ENCODE measurements around the gene ATAD2B. TPM values are rescaled to one million over a fixed set of nuclear protein-coding genes. Genes with fewer than 3 reads are reported as not detected.

Gene ATAD2B
- total RNA-seq, 1 donor from 2014 or later, result 22.9 TPM

DNA sequence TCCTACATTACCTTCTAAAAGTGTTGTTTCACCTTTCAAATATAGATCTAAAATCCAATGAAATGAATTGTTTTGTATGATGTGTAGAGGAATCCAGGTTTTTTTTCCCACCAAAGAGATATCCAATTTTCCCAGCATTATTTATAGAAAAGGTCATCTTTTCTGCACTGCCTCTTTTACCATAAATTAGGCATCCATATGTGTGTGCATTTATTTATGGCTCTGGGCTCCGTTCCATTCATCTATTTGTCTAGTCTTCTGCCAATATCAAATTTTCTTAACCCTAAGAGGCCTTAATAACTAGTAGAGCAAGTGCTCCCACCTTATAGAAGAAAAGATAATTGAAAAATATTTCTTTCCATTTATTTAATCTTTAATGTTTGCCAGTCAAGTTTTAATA is 88.3 kb downstream of the ATAD2B start:
- no peak for DNase-seq (ENCODE audit: low read depth)

DNA sequence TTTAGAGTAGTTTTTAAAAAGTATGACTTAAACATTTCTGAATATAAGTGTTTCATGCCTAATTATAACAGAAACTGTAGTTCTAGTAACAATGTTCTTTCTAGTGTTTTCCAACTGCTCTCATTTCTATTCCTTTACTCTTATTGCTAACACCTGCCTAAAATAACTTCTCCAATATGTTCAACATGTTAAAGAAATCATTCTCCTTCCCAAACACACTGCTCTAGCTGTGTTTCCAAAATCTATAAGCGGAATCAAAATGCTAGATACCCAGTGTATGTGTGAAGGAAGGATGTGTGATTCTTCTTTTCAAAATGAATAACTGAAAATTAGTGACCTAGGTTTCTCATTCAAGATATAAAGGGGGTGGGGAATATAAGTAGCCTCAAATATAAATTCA is 89.1 kb downstream of the ATAD2B start:
- DNase-seq (ENCODE audit: low read depth), result no peak

DNA sequence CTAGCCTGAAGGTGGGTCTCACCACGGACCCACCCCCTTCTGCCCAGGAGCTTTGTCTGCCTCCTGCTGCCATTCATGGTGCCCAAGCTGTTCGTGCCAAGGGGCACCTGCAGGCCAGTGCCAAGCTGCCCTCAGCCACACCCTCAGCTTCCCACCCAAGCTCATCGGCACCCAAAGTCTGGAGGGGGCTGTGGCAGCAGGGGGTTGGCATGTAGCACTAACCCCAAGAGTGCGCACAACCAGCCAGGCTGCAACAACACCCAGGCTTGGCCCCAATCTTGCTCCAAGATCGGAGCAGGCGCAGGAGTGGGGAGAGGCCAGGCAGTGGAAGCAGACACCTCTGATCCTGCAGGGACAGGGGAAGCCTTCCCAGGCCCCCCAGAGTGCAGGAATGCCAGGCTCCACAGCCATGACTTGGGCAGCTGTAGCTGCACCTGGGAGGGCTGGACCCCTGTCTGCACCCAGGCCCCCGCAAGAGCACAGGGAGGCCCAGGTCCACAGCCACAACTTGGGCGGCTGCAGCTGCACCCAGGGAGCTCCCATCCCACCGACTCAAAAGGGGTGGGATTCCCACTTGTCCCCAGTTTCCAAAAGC is 89.9 kb downstream of the ATAD2B start:
- no peak for DNase-seq (ENCODE audit: low read depth)

DNA sequence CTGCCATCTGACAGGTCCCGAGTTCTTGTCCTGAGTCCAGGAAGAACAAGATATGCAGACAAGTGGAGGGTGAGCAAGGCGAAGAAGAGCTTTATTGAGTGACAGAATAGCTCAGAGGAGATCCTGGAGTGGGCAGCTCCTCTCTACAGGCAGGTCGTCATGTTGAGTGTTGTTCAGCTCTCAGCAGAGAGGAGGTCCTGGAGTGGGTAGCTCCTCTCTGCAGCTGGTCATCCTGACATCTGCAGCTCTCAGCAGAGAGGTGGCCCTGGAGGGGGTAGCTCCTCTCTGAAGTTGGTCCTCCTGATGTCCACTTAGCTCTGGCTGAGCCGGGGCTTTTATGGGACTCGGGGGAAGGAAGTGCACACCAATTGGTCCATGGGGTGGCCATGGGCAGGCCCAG is 90.4 kb downstream of the ATAD2B start:
- DNase-seq (ENCODE audit: low read depth), result no peak

DNA sequence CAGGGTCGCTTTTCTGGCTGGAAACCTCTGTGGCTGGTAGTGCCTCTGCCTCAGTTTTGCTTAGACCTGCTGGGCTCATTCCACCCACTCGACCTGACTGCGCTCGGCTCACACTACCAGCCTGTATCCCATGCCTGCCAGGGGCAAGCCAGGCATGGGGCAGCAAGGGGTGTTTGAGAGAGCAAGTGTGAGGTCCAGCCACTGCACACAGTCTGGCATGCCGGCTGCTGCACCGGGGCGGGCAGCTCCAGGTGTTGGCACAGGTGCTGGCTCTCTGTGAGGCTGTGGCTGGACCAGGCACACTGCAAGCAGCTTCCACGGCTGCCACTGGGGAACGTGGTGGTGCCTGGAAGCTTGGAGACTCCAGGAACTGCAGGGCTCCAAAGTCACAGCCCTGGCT is 90.9 kb downstream of the ATAD2B start:
- no peak for DNase-seq (ENCODE audit: low read depth)

DNA sequence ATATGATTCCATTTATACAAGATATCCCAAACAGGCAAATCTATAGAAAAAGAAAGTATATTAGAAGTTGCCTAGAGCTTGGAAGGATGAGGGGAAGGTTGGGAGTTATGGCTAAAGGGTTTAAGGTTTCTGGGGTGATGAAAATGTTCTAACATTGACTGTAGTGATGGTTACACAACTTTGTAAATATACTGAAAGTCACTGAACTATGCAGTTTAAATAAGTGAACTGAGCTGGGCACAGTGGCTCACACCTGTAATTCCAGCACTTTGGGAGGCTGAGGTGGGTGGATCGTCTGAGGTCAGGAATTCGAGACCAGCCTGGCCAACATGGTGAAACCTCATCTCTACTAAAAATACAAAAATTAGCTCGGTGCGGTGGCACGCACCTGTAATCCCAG is 91.5 kb downstream of the ATAD2B start:
- DNase-seq (ENCODE audit: low read depth), result no peak

DNA sequence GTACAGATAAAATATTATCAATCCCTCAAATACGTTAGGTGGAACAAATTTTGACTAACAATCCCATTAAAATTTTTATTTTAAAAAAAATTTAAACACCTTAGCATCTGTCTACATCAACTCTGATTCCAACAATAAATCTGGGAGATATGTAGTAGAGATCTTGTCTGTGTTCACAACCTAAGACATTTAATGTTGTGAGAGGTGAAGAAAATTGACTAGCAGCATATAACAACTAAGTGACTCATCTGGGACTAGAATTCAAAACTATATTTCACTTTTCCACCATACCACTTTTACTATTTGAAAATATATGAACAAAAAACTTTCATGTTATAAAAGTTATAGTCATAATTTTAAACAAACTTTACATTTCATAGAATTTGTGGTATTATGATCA is 97.9 kb downstream of the ATAD2B start:
- no peak for DNase-seq (ENCODE audit: low read depth)

DNA sequence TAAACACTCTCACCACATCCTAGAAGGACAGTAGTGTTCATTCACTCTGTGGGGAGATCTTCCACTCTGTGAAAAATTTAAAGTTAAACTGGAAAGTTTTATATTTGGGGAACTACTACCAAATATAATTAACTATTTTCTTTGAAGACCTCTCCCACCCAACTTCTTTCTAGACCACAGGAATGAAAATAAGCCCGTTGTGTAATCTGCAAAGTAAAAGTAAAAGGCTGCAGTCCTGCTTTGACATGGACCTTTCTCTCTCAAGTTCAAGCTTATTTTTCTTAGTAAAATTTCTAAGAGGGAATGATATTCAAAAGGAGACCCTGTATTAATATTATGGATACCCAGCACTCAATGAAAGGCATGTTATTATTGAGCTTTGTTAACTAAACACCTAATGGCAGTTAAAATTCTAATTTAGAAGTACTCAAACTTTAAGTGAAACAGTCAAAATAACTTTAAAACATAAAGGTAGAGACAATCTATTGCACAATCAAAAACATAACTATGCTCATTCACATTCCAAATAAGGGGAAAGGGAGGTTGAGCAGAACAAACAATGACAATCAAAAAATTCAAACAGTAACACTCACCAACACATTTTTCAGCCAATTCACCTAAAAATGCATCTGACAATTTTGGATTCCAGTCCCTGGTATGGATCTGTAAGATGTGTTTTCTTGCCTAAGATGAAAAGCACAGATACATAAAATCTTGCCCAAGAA is 98.5 kb downstream of the ATAD2B start:
- no peak for DNase-seq (ENCODE audit: low read depth)

DNA sequence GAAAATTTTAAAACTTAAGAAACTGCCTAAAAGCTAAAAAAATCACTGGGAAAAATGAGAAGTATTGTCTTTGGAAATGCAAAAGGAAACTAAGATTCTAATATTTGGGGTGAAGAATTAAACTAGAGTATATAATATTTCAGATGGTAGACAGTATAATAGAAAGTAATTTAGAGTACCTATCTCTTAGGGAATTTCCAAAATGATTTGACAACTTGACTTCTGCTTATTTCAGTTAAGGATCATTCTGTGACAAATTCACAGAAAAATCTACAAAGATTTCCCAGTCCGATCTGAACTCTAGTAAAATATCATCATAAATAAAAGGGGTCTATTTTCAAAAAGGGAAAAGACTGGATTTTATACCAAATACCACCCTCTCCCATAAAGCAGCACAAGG is 99.6 kb downstream of the ATAD2B start:
- no peak for DNase-seq (ENCODE audit: low read depth)

DNA sequence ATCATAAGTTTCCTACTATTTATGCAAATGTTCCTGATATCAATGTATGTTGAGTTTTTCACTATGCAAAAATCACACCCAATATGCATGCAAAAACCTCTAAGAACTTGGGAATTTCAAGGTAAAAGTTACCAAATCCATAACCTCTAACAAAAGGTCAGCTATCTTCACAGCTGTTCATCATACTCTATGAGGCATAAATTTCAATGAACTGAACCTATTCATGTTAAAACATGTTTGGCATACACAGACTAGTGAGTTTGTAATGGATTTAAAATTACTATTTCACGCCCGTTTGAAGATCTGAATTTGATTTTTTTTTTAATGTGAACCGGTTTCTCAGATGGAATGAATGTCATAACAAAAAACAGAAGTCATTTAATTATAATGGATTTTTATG is 100.2 kb downstream of the ATAD2B start:
- DNase-seq (ENCODE audit: low read depth), result no peak

DNA sequence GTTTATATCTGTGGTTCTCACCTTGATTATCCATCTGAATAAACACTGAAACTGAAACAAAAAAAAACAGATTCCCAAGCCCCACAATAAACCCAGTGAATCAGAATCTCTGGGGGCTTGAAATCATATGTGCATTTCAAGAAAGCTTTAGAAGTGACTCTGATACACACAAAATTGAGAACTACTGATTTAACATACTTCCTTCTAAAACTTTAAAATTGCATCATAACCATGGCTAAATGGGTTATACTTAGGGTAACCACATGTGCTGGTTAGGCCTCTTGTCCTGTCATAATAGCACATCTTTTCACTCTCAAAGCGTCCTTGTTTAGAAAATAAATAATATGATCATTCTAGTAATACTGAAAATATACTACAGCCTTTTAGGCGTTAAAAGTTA is 100.9 kb downstream of the ATAD2B start:
- DNase-seq (ENCODE audit: low read depth), result no peak

DNA sequence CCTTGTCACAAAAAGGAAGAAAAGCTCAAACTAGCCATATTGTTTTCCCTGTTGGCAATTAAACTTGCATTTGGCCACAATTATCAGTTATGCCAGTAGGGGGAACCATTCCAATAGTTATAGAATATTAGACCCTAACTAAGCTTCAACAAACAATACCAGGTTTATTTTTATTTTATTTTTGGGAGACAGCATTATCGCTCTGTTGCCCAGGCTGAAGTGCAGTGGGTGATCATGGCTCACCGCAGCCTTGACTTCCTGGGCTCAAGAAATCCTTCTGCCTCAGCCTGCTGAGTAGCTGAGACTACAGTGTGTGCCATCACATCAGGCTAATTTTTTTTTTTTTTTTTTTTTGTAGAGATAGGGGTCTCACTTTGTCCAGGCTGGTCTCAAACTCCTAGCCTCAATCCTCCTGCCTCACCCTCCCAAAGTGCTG is 102.1 kb downstream of the ATAD2B start:
- DNase-seq (ENCODE audit: low read depth), result peak; percentile 64

DNA sequence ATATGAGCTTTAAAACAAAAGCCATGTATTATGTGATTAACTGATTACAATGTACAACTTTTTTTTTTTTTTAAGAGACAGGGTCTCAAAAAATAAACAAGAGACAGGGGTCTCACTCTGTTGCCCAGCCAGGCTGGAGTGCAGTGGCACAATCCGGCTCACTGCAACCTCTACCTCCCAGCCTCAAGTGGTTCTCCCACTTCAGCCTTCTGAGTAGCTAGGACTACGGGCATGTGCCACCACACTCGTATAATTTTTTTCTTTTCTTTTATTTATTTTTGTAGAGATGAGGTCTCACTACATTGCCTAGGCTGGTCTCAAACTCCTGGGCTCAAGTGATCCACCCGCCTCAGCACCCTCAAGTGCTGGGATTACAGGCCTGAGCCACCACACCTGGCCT is 103.1 kb downstream of the ATAD2B start:
- DNase-seq (ENCODE audit: low read depth), result no peak

DNA sequence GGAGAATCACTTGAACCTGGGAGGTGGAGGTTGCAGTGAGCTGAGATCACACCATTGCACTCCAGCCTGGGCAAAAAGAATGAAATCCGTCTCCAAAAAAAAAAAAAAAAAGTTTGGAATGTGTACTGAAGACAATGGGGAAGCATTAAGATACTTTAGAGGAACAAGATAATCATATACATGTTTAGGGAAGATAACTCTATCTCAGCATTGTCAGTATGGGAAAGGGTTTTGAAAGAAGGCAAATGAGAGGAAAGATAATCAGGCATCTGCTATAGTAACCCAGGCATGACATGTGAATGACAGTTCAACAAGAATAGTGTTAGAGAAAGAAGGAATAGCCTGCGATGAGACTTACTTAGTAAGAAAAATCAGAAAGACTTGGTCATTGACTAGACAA is 112.0 kb downstream of the ATAD2B start:
- no peak for DNase-seq (ENCODE audit: low read depth)

DNA sequence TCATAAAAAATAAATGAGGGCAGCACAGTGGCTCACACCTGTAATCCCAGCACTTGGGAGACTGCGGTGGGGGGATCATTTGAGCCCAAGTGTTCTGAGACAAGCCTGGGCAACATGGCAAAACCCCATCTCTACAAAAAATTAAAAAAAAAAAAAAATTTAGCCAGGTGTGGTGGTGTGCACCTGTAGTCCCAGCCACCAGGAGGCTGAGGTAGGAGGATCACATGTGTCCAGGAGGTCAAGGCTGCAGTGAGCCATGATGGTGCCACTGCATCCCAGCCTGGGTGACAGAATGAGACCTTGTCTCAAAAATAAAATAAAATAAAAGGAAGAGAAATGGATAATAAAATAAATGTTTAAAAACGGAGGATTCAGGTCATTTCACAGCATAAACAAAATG is 113.5 kb downstream of the ATAD2B start:
- DNase-seq (ENCODE audit: low read depth), result no peak

DNA sequence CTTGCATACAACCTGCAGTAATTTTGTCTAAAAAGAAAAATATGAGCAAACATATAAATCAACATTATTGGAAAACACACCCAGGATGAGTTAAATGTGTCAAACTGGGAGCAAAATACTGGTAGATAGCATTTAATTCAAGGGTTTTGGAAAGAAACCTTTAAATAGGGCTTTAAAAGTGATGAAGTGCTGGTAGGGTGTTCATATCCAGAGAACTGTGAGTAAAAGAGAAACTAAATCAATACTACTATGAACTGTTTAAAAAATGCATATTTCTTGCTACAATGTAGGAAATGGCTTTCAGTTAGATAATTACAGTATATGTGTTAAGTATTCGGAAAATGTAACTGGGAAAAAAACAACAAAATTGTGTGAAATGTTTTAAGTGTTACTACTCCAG is 117.8 kb downstream of the ATAD2B start:
- no peak for DNase-seq (ENCODE audit: low read depth)

DNA sequence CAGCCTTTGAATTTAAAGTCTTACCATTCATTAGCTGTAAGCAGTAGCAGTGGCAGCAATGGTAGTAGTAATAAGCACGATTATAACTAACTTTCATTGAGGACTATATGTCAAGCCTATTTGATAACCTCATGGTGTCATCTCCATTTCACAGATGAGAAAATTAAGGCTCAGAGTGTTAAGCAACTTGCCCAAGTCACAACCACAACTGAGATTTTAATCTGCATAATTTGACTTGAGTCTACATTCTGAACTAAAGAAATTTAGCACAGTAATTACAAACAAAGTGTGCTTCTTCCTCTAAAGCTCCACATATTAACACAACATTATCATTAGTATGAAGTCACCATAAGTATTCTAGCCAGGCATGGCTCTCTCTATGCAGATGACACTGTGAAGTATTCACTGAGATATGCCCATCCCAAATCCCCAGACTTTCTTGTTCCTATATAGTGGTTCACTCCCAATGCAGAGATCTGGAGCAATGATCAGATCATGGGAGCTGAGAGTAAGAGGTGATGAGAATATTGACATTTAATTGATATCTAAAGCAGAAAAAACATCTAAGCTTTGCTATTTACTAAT is 120.2 kb downstream of the ATAD2B start:
- DNase-seq (ENCODE audit: low read depth), result no peak

DNA sequence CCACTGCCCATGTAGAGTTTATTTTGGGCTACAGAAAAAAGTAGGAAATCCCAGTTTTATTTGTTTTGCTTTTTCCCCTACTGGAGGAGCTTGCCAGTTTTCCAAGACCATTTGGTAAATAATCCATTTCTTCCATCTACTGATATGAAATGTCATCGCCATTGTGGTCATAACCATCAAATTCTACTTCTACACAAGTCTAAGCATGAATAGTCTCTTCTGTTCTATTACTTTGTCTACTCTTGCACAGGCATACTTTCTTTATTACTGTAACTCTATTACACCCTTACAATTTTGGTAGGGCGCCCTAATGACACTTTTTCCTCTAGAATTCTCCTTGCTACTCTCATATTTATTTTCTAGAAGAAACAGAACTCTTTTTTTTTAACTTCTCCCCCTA is 120.7 kb downstream of the ATAD2B start:
- DNase-seq (ENCODE audit: low read depth), result no peak

DNA sequence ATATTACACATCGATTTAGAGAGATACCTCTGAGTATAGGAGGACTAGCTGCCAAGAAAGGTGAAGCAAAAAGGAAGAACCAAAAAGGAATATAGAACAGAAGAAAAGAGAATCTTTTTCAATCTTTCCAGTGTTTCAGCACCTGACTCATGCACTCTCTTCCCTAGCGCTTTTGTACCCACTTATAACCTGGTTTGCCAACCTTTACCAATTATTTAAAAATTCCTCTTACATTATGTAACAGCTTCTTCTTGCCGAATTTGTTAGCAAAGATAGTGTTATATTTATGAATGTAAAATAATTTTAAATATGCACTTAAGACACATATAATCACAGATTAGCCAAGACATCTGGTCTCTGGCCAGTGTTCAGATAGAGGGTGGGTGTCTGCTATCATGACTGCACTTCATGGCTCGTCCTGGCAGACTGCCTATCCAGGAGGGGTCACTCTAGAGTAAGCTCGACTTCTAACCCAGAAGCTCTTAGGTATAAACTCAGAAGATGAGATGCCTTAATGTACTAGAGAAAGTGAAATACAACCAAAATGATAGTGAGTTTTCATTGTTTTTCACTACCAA is 122.9 kb downstream of the ATAD2B start:
- DNase-seq (ENCODE audit: low read depth), result peak; percentile 47

DNA sequence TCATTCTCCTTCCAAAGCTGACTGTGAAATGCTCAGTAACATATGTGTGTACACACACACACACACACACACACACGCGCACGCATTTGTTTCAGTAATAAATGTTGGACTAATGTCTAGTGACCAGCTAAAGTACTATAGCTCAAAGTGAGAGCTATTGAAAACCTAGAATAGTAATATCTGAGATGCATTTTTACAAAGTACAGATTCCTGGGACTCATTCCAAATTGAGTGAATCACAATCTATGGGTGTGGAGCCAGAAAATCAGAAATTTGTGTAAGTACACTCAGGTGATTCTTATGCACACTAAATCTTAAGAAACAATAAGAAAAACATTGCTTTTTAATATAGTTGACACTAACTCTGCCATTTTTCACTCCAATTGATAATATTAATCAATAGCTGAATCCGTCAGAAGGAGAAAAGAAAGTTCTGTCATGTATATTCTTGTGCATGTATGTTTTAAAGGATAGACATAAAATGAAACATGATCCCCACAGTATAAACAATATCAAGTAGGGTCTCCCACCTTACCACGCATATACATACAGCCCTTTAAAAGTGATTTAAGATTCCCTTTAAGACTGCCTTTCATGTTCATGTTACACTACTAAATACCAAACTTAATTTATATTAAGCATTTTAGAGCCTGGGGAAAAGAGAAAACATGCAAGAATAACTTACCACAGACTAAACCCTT is 123.5 kb downstream of the ATAD2B start:
- peak; percentile 1 for DNase-seq (ENCODE audit: low read depth)

DNA sequence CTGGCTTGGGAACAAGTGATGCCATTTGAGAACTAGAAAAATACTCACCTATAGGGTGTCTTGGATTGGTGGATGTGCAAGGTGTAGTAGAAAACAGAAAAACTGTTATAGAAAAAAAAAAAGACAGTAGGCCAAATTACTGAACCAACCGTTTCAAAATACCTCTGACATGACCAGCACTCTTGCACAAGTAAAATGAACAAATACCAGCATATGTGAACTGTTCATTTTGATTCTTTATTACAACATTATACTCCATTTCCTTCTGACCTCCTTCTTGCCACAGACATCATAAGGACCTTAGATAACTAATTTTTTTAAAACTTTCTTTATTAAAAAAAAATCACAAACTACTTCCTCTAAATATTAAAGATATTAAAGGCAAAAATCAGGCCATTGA is 125.5 kb downstream of the ATAD2B start:
- DNase-seq (ENCODE audit: low read depth), result no peak

DNA sequence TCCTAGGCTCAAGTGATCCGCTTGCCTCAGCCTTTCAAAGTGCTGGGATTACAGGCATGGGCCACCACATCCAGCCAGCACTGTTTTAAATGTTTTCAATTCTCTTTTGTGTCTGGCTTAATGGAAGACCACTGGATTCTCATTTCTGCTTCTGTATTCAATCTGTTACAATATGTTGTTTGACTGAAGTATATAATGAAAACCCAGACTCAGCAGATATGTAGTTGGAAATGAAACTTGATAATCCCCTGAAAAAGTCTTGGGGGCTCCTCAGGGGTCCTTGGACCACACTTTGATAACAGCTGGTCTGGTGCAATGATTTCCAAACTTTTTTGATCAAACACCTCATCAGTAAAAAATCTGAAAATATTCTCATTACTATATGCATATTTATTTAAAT is 132.7 kb downstream of the ATAD2B start:
- no peak for DNase-seq (ENCODE audit: low read depth)

All from myocyte (in vitro differentiated cells).